Neuron (in vitro differentiated cells): ENCODE measurements around the gene RGS21.

Experiments
- H2AFZ ChIP-seq: one replicate; pipeline ENCODE4 v1.6.1; 2013; ENCODE audit warnings: low read depth, mild to moderate bottlenecking, inconsistent platforms, low read length, moderate library complexity
- H3K27me3 ChIP-seq: one replicate; pipeline ENCODE4 v1.6.1; 2013; ENCODE audit warnings: low read length; ENCODE audit not compliant: insufficient read depth
- H3K36me3 ChIP-seq: one replicate; pipeline ENCODE4 v1.6.1; 2013; ENCODE audit warnings: low read length; ENCODE audit not compliant: insufficient read depth
- H3K4me1 ChIP-seq: one replicate; pipeline ENCODE4 v1.6.1; 2013; ENCODE audit warnings: low read length; ENCODE audit not compliant: insufficient read depth
- H3K4me3 ChIP-seq: 2 replicates; pipeline ENCODE4 v1.5.1; 2013; ENCODE audit warnings: mild to moderate bottlenecking, low read length, moderate library complexity
- H3K9me3 ChIP-seq: one replicate; pipeline ENCODE4 v1.6.1; 2013; ENCODE audit warnings: low read length

RGS21 gene

DNA sequence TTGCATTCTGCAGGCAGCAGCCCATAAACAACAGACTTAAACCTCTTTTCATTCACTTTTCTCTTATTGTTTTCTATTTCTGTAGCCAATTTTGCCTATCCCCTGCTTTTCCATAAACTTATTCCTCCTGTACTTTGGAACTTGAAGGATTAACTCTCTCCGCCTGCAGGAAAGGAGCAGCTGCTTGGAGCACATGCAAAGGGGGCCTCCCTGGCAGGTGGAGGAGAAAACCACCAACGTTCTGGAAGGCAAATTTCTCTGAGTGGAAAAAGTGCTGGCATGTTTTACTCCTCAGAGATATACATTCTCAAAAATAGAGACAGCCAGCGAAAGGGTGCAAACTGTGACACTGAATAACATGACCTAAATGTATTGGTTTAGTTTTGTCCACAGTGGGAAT lies 33.6 kb downstream of the RGS21 start:
- Histone ChIP-seq H3K27me3 (no peaks in the 10 kb centered on the region), H3K36me3 (no peaks in the 10 kb centered on the region), H2AFZ (peak overlapping the region; percentile 67), H3K9me3 (no peaks in the 10 kb centered on the region), H3K4me1 (no peaks in the 10 kb centered on the region), H3K4me3 (no peak overlapping the region)

DNA sequence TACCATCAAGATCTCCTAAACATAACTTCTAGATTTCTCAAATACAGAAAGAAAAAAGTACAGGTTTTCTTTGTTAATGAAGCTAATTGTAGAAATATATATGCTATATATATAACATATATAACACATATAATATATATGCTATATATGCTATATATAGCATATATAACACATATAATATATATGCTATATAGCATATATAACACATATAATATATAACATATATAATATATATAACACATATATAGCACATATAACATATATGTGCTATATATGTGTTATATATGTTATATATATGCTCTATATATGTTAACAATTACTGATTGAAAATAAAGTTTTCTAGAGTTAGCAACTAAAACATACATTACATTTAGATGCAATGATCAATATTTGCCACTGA lies 34.8 kb downstream of the RGS21 start:
- no peaks in the 10 kb centered on the region for H3K36me3 ChIP-seq
- H3K27me3 ChIP-seq = no peaks in the 10 kb centered on the region
- no peak overlapping the region for H2AFZ ChIP-seq
- H3K4me1 ChIP-seq = no peaks in the 10 kb centered on the region
- H3K9me3 ChIP-seq = no peaks in the 10 kb centered on the region
- H3K4me3 ChIP-seq = no peak overlapping the region

DNA sequence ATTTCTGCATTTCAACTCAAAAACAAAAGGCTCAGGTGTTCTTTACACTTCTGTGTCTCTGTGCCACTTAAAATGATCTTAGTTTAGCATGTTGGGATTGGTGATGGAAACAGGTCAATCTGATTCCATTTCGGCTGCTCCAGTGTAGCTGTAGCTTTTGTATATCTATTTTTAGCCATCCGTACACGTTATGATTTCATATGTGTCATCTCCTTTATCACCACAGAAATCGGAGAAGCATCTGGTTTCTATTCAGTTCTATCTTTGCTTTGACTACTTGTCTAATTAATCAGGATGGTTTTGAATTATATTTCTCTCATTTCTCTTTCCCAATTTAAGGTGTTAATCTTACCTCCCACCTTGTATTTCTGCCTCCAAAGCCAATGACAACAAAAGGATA lies 41.1 kb downstream of the RGS21 start:
- Histone ChIP-seq H3K27me3 (no peaks in the 10 kb centered on the region), H3K4me3 (no peak overlapping the region), H3K36me3 (no peaks in the 10 kb centered on the region), H2AFZ (no peak overlapping the region), H3K4me1 (peaks cover 11% of the 10 kb centered on the region), H3K9me3 (no peaks in the 10 kb centered on the region)

DNA sequence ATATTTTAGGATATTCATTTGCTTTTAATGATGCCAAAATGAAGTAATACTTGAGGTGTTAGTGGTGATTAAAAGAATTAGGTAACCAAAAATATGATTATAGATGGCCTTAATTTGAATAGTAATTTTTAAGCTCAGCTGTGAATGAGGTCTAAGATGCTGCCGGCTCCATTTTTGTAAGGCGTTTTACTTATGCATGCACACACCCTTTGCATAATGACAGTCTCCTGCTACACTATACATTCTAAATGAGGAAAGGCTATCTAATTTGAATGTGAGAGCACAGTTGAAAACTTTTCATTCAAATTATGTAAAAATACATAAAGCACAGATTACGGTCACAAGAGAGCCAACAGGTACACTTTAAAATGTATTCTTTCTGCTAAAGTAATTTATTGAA lies 41.6 kb downstream of the RGS21 start:
- no peaks in the 10 kb centered on the region for H3K36me3 ChIP-seq
- no peaks in the 10 kb centered on the region for H3K27me3 ChIP-seq
- H3K4me3 ChIP-seq = no peak overlapping the region
- no peak overlapping the region for H2AFZ ChIP-seq
- H3K4me1 ChIP-seq = peaks cover 11% of the 10 kb centered on the region
- H3K9me3 ChIP-seq = no peaks in the 10 kb centered on the region

DNA sequence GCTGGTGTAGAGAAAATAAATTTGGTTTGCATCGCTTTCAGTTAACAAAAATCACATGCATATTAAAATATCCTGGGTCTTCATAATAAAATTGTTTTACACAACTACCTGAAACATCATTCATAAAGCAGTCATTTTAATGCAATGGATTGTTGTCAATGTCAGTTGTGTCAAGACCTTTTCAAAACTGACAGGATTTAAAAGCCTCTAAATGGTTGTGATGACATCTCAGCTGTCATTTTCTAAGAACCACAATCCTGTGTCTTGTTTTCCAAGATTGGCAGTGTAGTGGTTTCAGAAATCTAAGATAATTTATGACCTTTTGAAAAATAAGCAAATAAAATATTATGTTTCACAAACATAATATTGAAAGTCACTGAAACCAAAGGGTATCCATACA lies 42.0 kb downstream of the RGS21 start:
- Histone ChIP-seq H2AFZ (no peak overlapping the region), H3K36me3 (no peaks in the 10 kb centered on the region), H3K4me3 (no peak overlapping the region), H3K9me3 (no peaks in the 10 kb centered on the region), H3K4me1 (peaks cover 11% of the 10 kb centered on the region), H3K27me3 (no peaks in the 10 kb centered on the region)

DNA sequence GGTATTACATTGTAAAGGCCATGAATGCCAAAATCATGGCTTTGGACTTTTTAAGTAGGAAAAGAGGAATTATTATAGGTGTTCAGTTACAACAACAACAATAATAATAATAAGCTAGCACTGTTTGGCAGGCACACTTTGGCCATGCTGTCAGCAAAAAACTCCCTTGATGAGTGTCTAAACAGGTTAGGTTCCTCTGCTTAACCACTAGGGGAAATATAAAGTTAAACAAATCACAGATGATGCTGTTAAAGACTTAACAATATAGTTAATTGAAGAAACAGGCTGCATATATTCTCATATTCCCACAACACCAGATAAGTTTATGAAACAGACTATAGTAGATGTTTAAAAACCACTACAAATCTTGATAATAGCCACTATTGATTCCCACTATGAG lies 46.4 kb downstream of the RGS21 start:
- Histone ChIP-seq H3K4me1 (peaks cover 11% of the 10 kb centered on the region), H3K4me3 (no peak overlapping the region), H2AFZ (no peak overlapping the region), H3K9me3 (no peaks in the 10 kb centered on the region), H3K36me3 (no peaks in the 10 kb centered on the region), H3K27me3 (no peaks in the 10 kb centered on the region)

DNA sequence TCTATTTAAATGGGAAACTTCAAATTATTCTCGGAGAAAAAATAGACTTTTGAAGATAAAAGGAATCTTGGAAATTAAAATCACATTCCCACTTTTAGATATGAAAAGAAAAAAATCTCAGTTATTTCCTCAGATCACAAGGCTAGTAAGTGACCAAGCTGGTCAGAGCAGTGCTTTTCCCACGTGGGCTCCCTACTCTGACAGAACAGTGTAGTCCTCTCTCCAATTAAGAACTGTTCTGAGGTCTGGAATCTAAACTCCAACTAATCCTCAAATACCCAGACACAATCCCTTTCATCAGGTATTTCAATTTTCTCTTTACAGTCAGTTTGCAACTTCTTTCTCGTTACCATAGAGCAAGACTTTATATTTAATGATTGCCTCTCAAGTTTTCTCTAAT lies 50.6 kb downstream of the RGS21 start:
- Histone ChIP-seq H2AFZ (no peak overlapping the region), H3K36me3 (no peaks in the 10 kb centered on the region), H3K4me3 (no peak overlapping the region), H3K4me1 (no peaks in the 10 kb centered on the region), H3K27me3 (no peaks in the 10 kb centered on the region), H3K9me3 (no peaks in the 10 kb centered on the region)

DNA sequence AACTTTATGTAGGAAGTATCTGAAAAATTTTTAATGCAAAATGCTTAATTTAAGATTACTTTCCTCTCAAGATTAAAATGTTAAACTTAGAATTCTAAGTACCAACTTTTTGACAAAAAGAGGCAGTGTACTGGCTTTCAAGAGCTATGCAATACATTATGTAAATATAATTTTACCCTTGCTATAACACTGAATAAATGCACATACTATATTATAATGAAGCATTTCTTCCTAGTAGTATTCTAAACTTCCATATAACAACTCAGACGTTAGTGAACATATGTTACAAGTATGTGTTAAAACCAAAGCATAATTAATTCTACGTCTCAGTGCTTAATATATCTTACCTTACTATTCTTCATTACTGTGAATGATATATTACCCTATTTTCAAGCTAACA lies 58.5 kb downstream of the RGS21 start:
- Histone ChIP-seq H3K27me3 (no peaks in the 10 kb centered on the region), H2AFZ (no peak overlapping the region), H3K4me1 (peaks cover 4% of the 10 kb centered on the region), H3K36me3 (no peaks in the 10 kb centered on the region), H3K9me3 (no peaks in the 10 kb centered on the region), H3K4me3 (no peak overlapping the region)

DNA sequence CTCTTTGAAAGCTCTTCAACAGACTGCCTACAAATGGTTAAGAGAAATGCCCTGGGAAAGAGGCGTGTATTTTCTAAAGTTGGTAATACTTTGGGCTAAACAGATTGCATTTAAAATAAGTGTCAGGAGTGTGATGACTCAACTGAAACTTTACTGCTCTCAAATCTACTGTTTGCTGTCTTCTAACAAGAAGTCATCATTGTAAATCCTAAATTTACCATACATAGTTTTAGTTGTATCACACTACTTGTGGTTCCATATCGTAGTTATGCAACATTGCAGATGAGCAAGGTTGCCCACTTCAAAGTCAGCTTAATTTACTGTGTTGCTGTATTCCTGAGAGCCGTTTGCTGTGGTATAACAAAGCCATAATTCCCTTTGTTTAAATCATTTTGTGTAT lies 59.6 kb downstream of the RGS21 start:
- Histone ChIP-seq H3K9me3 (no peaks in the 10 kb centered on the region), H3K27me3 (no peaks in the 10 kb centered on the region), H2AFZ (no peak overlapping the region), H3K4me3 (no peak overlapping the region), H3K4me1 (peaks cover 4% of the 10 kb centered on the region), H3K36me3 (no peaks in the 10 kb centered on the region)

DNA sequence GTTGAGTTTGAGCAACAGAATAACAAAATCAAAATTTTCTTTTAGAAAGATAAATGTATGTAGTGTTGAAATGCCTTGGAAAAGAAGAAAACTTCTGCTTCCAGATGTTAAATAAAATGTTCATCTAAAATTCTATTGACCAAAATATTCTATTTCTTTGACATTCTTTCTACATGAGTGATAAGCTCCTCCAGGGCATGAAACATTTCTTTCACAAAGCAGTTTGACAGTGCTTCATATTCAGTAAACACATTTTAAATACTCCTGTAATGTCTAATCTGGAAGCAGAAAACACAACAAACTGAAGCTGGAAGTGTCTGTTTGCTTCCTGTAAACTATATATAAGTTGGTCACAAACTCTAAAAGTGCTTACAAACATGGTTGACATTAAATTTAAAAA lies 61.5 kb downstream of the RGS21 start:
- Histone ChIP-seq H3K4me1 (peaks cover 4% of the 10 kb centered on the region), H3K36me3 (no peaks in the 10 kb centered on the region), H3K27me3 (no peaks in the 10 kb centered on the region), H3K9me3 (no peaks in the 10 kb centered on the region), H3K4me3 (no peak overlapping the region), H2AFZ (no peak overlapping the region)

DNA sequence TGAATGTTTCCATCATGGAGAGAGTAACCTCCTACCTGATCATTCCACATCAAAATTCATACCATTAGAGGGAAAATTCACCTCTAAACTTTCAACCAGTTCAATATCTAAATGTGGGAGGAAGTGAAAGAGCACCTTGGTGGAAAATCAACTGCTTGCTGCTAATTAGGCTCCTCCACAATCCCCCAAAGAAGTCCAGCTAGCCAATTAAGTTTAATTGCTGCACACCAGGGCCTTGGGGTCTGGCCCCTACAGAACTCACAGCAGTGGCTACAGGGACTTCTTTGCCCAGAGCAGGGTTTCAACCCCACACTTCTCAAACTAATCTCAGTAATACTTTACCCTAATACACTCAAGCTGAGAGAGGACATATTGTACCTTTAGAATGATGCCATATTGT lies 62.1 kb downstream of the RGS21 start:
- Histone ChIP-seq H3K9me3 (no peaks in the 10 kb centered on the region), H2AFZ (no peak overlapping the region), H3K4me3 (no peak overlapping the region), H3K27me3 (no peaks in the 10 kb centered on the region), H3K36me3 (no peaks in the 10 kb centered on the region), H3K4me1 (peaks cover 4% of the 10 kb centered on the region)

DNA sequence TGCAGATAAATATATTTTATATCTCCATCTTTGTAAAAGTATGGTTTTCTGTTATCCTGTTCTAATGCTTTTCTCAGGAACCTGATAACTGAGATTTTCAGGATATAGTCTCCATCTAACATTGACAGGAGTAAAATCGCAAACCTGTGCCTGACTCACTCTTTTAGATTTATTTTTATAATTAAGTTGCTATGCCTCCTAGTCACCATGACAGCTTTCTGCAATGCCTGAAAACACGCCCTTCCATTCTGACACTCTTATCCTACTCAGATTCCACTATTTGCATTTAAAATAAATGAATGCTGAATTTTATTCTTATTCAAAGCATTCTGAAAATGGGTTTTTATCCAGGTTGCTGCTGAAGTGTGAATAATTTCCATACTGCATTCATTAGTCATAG lies 62.8 kb downstream of the RGS21 start:
- H3K4me1 ChIP-seq = peaks cover 4% of the 10 kb centered on the region
- no peaks in the 10 kb centered on the region for H3K27me3 ChIP-seq
- no peak overlapping the region for H3K4me3 ChIP-seq
- no peaks in the 10 kb centered on the region for H3K9me3 ChIP-seq
- H2AFZ ChIP-seq = no peak overlapping the region
- H3K36me3 ChIP-seq = no peaks in the 10 kb centered on the region

DNA sequence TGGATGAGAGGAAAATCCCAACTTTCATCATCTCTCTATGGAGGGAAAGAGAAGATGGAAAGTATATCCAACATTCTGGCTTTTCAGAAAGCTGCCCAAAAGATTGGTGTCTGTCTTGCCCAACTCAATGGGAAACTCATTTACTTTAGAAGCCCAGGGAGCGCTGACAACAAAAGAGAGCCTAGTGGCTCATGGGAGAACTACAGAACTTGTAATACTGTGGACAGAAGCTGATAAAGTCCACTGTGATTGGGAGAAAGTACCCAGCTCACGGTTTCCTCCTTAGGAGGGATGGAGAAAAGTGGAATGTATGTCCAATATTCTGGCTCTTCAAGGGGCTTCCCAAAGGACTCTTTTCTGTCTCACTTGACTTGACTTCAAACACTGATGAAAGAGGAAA lies 66.0 kb downstream of the RGS21 start:
- Histone ChIP-seq H3K4me3 (no peak overlapping the region), H3K9me3 (no peaks in the 10 kb centered on the region), H2AFZ (no peak overlapping the region), H3K4me1 (peaks cover 4% of the 10 kb centered on the region), H3K36me3 (no peaks in the 10 kb centered on the region), H3K27me3 (no peaks in the 10 kb centered on the region)

DNA sequence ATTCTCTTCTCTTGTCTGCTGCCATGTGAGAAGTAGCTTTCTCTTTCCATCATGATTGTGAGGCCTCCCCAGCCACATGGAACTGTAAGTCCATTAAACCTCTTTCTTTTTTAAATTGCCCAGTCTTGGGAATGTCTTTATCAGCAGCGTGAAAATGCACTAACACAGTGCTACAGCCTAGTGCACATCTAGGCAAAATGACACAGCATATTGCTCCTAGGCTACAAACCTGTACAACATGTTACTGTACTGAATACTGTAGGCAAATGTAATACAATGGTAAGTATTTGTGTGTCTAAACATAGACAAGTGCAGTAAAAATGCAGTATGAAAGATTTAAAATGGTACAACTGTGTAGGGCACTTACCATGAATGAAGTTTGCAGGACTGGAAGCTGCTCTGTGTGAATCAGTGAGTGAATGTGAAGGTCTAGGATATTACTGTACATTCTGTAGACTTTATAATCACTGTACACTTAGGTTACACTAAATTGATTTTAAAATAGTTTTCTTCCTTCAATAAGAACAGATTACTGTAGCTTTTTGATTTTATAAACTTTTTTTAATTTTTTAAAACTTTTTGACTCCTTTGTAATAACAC lies 69.4 kb downstream of the RGS21 start:
- Histone ChIP-seq H3K4me3 (no peak overlapping the region), H2AFZ (no peak overlapping the region), H3K9me3 (no peaks in the 10 kb centered on the region), H3K4me1 (no peaks in the 10 kb centered on the region), H3K27me3 (no peaks in the 10 kb centered on the region), H3K36me3 (no peaks in the 10 kb centered on the region)
